ENCODE results near the gene LRRC75B.

- TF ChIP-seq EZH2 (IDR thresholded peaks at IDR 0.05; ENCODE audit: insufficient read depth, low read length) = no peak
- TF ChIP-seq CTCF (IDR thresholded peaks at IDR 0.05; ENCODE audit: insufficient read depth, low read depth, low read length) = no peak
Measured at GRCh38 chr22:24563246-24563645, 29.6 kb downstream of the LRRC75B start.

All from astrocyte (in vitro differentiated cells and primary cell).